Measurements from ENCODE around the gene PHOX2A. TPM values are rescaled to one million over a fixed set of nuclear protein-coding genes. Genes with fewer than 3 reads are reported as not detected.
A peak's percentile ranks its signal among the peaks of the same experiment; 100 is the strongest.

The PHOX2A gene
- total RNA-seq, 1 donor from 2014 or later = 3.4 TPM

GRCh38 chr11:72224564-72225410, 19.2 kb downstream of the PHOX2A start, which contains the start of gene INPPL1:
Gene INPPL1 (plus strand): TSS chr11:72224767. CDS start chr11:72224985, 218 bp downstream.
- intact Hi-C loops (cut with DNase I) = no loop called here
- Histone ChIP-seq H3K4me3 (peak within 1 kb of the TSS; percentile 89 to 94), H3K36me3 (peaks cover 0 to 13% of the 10 kb centered on the region in 2 donors), H3K9me3 (no peaks in the 10 kb centered on the region), H3K27ac (peak within 1 kb of the TSS; percentile 97), H3K4me1 (peaks cover 31% of the 10 kb centered on the region), H3K27me3 (no peaks in the 10 kb centered on the region)
- DNase-seq (ENCODE audit: extremely low spot score in 2 of 2) = peak in 1 of 2 donors; percentile 83
- TF ChIP-seq CTCF (IDR thresholded peaks at IDR 0.05) (no peak), POLR2A (IDR thresholded peaks at IDR 0.05) (no peak), POLR2AphosphoS5 (IDR thresholded peaks at IDR 0.05; ENCODE audit: insufficient read depth in 1 of 2, low read depth in 1 of 2) (no peak)

GRCh38 chr11:72223615-72224563, 20.1 kb downstream of the PHOX2A start:
- intact Hi-C loops (cut with DNase I) = no loop called here
- TF ChIP-seq POLR2A (IDR thresholded peaks at IDR 0.05) (peak in 1 of 2 donors; percentile 3), CTCF (IDR thresholded peaks at IDR 0.05) (no peak), POLR2AphosphoS5 (IDR thresholded peaks at IDR 0.05; ENCODE audit: insufficient read depth in 1 of 2, low read depth in 1 of 2) (peak in 1 of 2 donors; percentile 71)
- Histone ChIP-seq H3K36me3 (peaks cover 0 to 4% of the 10 kb centered on the region in 2 donors), H3K4me1 (peaks cover 31% of the 10 kb centered on the region), H3K27ac (peak overlapping the region; percentile 97), H3K4me3 (peak overlapping the region; percentile 89 to 94), H3K9me3 (no peaks in the 10 kb centered on the region), H3K27me3 (no peaks in the 10 kb centered on the region)
- DNase-seq (ENCODE audit: extremely low spot score in 2 of 2) = peak in 1 of 2 donors; percentile 87

DNA sequence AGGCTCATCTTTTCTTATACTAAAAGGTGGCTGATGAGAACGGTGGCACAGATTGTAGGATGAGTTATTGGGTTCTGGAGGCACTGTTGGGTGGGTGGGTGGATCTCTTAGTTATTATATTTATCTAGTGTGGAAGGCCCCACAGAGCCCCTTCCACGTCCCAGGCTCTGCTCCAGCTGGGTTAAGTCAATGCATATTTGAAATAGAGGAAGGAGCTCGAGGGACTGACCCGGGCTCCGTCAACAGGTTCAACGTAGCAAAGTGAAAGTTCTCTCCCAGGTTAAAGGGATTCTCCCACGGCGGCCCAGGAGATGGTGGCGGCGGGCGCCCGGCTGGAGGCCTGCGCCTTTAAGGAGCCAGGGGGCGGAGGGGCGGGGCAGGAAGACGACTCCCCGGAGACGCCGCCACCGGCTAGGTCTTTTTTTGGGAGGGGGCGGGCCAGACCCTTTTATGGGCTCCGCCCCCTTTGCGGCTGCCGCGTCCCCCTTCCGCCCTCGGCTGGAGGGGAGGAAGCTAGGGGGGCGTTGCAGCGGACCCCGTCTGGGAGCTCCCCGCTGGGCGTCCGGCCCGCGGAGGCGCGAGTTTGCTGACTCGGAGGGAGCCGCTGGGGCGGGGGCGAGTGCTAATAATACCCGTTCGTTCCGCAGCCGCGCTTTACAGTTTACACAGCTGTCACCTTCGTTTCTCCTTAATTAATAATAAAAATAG, 20.9 kb downstream of the PHOX2A start:
- DNase-seq (ENCODE audit: extremely low spot score in 2 of 2) = peak in 1 of 2 donors; percentile 95
- peak in 1 of 2 donors; percentile 44 for TF ChIP-seq POLR2A (IDR thresholded peaks at IDR 0.05)
- TF ChIP-seq POLR2AphosphoS5 (IDR thresholded peaks at IDR 0.05; ENCODE audit: insufficient read depth in 1 of 2, low read depth in 1 of 2) = peak in 1 of 2 donors; percentile 93
- TF ChIP-seq CTCF (IDR thresholded peaks at IDR 0.05) = peak in 2 of 3 experiments; percentile 14 to 38
- H3K27ac ChIP-seq = peak overlapping the region; percentile 97
- intact Hi-C loops (cut with DNase I) = no loop called here
- no peaks in the 10 kb centered on the region for H3K9me3 ChIP-seq
- peak overlapping the region; percentile 89 to 94 for H3K4me3 ChIP-seq
- peaks cover 31% of the 10 kb centered on the region for H3K4me1 ChIP-seq
- H3K36me3 ChIP-seq = no peaks in the 10 kb centered on the region
- H3K27me3 ChIP-seq = no peaks in the 10 kb centered on the region

- no peaks in the 10 kb centered on the region for H3K9me3 ChIP-seq
- DNase-seq (ENCODE audit: extremely low spot score in 2 of 2) = peak; percentile 43 to 89
- no peak for TF ChIP-seq POLR2AphosphoS5 (IDR thresholded peaks at IDR 0.05; ENCODE audit: insufficient read depth in 1 of 2, low read depth in 1 of 2)
- no peak for TF ChIP-seq POLR2A (IDR thresholded peaks at IDR 0.05)
- no peak for TF ChIP-seq CTCF (IDR thresholded peaks at IDR 0.05)
- intact Hi-C loops (cut with DNase I) = no loop called here
- H3K4me3 ChIP-seq = peak overlapping the region; percentile 89 to 94
- peak overlapping the region; percentile 97 for H3K27ac ChIP-seq
- H3K36me3 ChIP-seq = no peaks in the 10 kb centered on the region
- peaks cover 31% of the 10 kb centered on the region for H3K4me1 ChIP-seq
- H3K27me3 ChIP-seq = no peaks in the 10 kb centered on the region
These were observed 21.7 kb downstream of the PHOX2A start for GRCh38 chr11:72222106-72222891.

Data from vagina (tissue), 2 donors.